ENCODE data around the gene RAD51B.

- TF ChIP-seq ZNF513 (tag by site-specific recombination; IDR thresholded peaks at IDR 0.05), result no peak
- no peak for TF ChIP-seq CTCF (tag by site-specific recombination; IDR thresholded peaks at IDR 0.05)
- no peak for TF ChIP-seq ZNF138 (tag by site-specific recombination; IDR thresholded peaks at IDR 0.05; ENCODE audit: borderline replicate concordance)
- no peak for TF ChIP-seq ZNF660 (tag by site-specific recombination; IDR thresholded peaks at IDR 0.05)
- TF ChIP-seq ZBTB11 (tag by site-specific recombination; conservative IDR thresholded peaks at IDR 0.05; ENCODE audit: low read depth), result no peak
- no peak for TF ChIP-seq ZBTB49 (tag by site-specific recombination; IDR thresholded peaks at IDR 0.05; ENCODE audit: low read depth)
- TF ChIP-seq ZNF214 (tag by site-specific recombination; IDR thresholded peaks at IDR 0.05; ENCODE audit: borderline replicate concordance), result no peak
- TF ChIP-seq TCF7L2 (IDR thresholded peaks at IDR 0.05; ENCODE audit: borderline replicate concordance, low read depth, low read length), result no peak
- TF ChIP-seq ZNF639 (tag by site-specific recombination; IDR thresholded peaks at IDR 0.05), result no peak
- no peak for TF ChIP-seq REST (tag by site-specific recombination; IDR thresholded peaks at IDR 0.05)
- no peak for TF ChIP-seq ZNF654 (tag by site-specific recombination; IDR thresholded peaks at IDR 0.05; ENCODE audit: low read depth)
- TF ChIP-seq ZNF76 (tag by site-specific recombination; IDR thresholded peaks at IDR 0.05; ENCODE audit: borderline replicate concordance, low read depth), result no peak
- TF ChIP-seq BCL11A (tag by site-specific recombination; IDR thresholded peaks at IDR 0.05; ENCODE audit: low read depth), result no peak
- no peak for TF ChIP-seq BCL6B (tag by site-specific recombination; IDR thresholded peaks at IDR 0.05)
These were observed 268.9 kb downstream of the RAD51B start for GRCh38 chr14:68088451-68088854.

All from HEK293 (cell line).